Stimulated activated naive CD4-positive, alpha-beta T cell treated with Interleukin-2 at 50 U/mL for 16 hours (primary cell): Measurements from ENCODE around the gene PDE1C.

Experiments
- DNase-seq: peaks from one replicate; lab custom pipeline; 2025; lab: John Stamatoyannopoulos, UW

PDE1C gene

GRCh38 chr7:31938650-31939049 lies 131.6 kb downstream of the PDE1C start:
- no peak for DNase-seq

- no peak for DNase-seq
Measured at GRCh38 chr7:31937982-31938381, 132.2 kb downstream of the PDE1C start.

- DNase-seq, result no peak
Measured at GRCh38 chr7:31935124-31936054, 134.8 kb downstream of the PDE1C start.

DNA sequence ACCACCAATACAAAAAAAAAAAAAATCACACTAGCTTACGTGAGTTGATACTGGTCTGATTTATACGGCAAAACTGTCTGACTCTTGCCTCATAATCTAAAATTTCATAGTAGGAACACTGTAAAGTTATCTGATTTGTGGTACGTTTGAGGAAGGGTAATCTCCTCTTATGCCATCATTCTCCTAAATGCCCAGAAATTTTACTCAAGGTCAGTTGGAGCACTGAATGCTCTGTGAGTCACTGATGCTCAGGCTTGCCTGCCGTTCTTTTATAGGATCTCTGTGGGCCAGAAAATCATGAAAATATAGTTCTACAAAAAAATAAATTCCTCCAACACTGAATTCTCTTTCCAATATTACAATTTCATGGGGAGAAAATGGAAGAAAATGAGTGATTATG lies 135.7 kb downstream of the PDE1C start:
- DNase-seq, result no peak

- DNase-seq, result no peak
Measured at GRCh38 chr7:31933481-31933880, 136.7 kb downstream of the PDE1C start.

DNA sequence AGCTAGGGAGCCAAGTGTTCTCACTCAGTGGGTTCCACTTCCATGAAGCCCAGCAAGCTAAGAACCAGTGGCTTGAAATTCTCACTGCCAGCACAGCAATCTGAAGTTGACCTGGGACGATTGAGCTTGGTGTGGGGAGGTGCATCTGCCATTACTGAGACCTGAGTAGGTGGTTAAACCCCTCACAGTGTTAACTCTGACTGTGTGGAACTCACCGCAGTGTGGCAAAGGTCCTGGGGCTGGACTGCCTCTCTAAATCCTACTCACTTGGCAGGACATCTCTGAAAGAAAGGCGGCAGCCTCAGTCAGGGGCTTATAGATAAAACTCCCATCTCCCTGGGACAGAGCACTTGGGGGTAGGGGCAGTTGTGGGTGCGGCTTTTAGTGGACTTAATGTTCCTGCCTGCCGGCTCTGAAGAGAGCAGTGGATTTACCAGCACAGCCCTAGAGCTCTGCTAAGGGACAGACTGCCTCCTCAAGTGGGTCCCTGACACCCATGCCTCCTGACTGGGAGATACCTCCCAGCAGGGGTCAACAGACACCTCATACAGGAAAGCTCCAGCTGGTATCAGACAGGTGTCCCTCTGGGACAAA lies 143.1 kb downstream of the PDE1C start:
- DNase-seq, result no peak

DNA sequence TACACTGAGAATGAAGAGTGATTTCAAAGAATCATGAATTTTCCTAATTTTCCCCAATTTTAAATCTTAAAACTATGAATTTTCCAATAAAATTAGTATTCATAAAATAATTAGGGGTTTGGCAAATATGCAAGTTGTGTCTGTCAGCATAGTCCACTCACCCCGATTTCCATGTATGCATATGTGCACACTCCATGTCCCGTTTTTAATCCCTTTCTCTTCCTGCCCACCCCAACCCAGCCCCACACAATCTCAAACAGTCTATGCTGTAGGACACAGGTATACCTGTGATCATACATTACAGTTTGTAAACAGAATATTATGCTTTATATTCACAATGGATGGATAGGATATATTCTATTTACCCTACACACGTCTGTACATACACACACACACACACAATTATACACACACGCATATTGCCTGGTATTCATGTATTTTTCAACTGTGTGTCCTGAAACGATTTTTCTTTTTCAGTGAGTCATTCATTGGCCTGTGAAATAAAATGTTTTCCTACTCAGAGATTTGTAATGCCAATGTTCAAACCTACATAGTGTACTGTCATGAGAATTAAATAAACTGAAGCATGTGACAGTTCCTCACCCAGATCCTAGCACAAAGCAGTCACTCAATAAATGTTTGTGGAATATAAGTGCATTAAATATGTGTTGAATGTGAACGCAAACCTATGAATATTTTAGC lies 144.3 kb downstream of the PDE1C start:
- no peak for DNase-seq

DNA sequence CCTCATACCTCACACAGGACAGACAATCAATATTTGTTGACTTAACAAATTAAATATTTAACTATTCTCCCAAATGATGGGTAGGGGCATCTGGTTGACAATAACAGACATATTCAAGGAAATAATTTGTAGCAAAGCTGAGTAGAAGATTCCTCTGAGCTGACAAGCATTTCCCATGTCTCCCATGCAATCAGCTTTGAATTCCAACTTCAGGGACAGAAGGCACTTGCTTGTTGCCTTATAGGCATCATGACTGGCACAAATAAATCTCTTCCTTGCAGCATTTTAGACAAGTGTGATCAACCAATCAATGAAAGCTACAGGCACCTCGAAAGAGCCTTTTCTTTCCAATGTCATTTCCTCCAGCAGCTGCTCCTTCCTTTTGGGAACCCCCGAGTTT lies 146.0 kb downstream of the PDE1C start:
- no peak for DNase-seq

DNA sequence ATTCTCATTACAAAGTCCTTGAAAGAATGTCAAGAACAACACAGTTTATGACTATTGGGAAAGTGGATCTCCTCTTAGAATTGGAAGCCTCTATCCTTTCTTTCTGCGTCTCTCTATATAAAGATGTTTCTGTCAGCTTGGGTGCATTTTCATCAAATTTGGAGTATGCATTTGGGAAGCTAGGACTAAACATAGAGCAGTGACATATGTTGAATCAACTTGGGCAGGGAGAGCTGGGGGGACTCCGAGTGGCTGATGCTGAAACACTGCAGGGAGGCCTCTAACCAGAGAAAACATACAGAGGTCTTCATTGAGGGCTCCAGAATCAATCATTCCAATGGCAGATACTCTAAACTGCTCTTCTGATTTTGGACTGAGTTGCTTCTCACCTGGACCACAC lies 147.4 kb downstream of the PDE1C start:
- DNase-seq, result no peak

- no peak for DNase-seq
Measured at GRCh38 chr7:31921047-31921446, 149.2 kb downstream of the PDE1C start.

DNA sequence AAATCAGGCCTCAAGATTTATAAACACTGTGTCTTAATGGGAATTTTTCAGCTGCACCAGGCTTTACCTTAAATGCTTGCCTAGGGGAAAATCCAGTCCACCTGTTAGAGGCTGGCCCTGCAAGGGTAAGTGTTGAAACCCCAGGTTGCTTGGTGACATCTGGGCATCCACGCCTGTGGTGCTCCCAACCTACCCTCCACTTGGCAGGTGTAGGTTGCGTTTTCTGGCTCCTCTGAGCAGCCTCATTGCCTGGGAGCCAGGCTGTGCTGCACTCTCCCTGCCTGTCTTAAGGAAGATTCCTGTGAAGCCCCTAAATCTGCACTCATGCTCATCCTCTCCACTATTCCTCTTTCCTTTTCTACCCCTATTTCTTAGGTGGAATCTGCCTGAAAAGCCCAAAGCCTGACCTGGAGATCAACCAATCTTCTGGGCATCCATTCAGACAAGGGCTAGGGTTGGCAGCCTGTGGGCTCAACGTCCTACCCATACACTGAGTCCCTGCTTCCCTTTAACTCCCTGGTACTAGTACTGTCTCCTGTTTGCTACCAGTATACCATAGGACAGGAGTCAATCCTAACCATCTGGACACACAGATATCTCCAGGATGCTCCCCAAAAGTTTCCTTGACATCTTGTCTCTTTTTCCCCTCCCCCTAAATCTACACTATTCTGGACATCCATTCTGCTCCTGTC lies 150.4 kb downstream of the PDE1C start:
- no peak for DNase-seq

DNA sequence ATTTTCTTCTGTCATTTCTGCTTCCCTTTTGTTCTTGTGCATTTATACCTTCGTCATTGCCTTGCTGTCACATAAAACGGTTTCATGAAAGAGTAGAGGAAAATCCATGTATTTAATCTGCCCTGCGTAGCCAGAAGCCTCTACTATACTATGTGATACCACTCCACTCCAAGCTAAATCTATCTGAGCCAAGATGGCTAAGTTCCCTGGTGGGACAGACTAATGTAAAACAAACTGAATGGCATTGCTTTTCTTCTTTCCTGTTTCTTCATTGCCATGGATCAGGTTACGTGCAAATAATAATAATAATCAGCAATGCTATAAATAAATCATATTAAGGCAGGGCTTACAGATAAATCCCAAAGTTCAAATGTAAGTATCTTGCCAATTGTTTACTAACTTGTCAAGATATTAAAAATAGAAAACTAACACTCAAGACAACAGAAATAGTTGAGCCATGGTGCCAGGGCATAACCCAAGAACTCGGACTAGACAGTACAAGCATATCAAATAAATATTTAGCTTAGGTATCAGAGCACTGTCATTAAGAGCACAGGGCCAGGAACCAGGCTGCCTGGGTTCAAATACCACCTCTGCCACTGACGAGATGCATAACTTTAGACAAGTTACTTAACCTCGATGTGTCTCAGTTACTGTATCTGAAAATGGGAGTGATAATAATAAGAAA lies 151.4 kb downstream of the PDE1C start:
- no peak for DNase-seq

GRCh38 chr7:31917256-31917655 lies 153.0 kb downstream of the PDE1C start:
- DNase-seq, result no peak

DNA sequence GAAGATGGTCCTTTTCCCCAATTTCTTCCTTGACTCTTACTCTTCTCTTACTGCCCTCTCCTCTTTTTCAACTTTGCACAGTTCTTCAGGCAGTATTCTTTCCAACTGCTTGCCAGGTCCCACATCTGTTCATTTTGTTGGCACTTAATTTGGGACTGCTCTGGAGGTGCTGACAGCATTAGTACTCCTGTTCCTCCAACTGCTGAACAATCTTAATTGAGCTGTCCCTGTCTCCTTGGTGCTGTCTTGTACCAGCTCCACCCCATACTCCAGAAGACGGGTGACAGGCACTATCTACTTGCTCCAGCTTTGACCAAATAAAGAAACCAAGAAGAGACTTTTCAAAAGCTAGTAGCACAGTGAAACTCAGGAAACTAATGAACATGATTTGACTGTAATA lies 160.0 kb downstream of the PDE1C start:
- no peak for DNase-seq

DNA sequence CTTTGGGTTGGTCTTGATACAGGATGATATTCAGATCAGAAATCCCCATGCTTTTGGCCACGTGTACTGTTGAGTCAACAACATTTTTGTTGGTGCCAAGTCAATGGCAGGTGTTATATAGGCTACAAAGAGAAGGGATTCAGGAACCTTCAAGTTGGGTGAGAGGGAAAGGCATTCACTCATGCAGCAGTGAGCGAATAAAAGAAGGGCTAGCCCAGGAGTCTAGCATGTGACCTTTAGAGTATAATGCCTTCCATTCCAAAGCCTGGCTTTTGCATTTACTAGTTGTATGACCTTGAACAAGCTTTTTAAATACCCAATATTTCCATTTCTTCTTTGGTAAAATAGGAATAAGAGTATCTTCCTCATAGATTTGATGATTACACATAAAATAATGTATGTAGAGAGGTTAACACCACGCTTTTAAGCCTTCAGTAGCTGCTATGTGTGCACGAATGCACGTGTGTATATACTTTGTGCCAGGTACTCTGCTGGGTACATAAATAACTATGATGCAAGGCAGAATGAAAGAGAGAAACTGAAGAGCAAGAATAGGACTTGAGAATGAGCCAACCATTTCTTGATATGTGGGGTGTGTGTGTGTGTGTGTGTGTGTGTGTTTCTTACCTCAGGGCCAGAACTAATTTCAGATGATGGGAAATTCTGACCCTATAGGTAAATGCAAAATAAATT lies 163.6 kb downstream of the PDE1C start:
- no peak for DNase-seq

DNA sequence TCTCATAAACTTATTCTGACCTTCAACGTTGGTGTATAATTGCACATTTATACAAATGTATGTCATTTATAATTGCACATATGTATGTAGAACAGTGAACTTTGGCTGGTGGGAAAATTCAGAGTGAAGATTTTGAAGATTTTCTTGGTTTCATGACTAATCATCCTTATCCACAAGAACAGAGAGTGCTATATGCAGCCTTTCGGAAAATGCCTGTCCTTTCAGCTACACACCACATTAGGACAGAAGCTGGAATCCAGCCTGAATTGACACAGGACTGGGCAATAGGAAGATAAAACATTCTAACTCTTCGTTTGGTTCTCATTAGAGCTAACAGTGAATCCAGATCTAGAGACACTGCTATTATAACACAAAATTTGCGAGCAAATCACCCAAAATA lies 166.2 kb downstream of the PDE1C start:
- no peak for DNase-seq

DNA sequence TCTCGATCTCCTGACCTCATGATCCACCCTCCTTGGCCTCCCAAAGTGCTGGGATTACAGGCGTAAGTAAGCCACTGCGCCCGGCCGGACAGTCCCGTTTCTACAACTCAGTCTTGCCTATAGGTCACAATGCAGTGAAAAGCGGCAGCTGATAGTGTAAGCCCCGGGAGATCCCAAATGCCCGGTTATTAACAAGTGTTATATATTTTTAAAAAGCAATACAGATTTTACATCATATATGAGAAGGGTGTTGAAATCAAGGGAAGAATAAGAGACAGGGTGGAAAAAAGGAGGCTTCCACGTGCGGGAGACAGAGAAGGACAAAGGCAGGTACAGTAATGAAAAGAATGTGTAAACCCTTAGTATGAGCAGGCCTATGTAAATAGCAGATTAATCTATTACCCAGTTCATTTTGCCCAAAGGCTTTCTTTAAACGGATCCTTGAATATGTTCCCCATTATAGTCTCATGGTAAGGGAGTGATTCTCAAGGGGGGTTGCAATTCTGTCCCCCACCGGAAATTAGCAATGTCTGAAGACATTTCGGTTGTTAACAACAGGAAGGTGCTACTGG lies 170.8 kb downstream of the PDE1C start:
- DNase-seq, result no peak

DNA sequence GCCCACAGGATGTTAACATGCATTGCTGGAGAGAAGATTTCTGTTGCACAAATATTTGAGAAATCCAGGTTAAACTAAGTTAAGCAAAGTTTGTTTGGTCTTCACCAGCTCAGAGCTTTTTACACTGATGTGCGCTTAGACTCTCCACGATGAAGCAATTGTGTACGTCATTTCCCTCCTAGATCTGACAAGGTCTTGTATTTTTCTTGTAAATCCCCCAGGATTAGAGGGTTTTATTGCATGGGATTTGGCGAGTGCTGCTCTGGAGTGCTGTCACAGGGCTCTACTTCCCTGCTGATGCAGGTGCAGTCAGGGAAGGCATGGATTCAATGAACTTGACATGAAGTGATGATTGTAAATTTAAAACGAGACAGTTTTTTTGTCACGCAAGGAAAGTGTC lies 173.3 kb downstream of the PDE1C start:
- DNase-seq, result no peak

DNA sequence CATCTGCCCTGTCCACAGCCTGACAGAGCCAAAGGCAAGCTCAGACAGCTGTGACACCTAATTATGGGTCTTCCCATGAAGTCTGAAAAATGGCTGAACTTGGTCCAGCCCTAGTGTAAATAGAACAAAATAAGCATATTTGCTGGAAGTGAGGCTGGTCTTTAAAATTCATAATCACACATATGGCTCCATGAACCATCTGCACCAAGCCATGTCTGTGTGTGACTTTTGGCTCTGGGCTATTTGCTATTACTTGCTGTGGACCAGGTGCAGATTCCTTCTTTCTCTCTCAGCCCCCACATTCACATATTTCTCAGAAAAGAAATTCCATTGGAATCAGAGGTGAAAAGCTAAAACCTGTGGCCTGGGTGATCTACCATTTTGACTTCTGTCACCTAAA lies 175.9 kb downstream of the PDE1C start:
- no peak for DNase-seq

DNA sequence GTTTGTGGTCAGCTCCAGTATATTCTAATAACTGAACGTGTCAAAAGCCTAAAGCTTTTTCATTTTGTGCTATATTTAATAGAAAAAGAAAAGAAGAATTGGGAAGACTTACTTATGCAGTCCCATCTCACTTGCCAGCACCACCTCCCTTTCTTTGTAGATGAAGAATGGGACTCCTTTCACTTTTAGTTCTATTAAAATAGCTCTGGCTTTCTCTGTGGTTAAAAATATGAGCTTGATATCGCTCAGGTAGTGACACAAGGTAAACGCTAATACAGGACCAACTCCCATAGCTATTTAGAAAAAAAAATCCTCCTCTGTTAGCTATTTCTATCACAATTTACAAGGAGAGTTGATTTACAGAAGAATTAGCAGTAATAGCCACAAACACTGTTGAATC lies 176.8 kb downstream of the PDE1C start:
- no peak for DNase-seq
